GM12878 (cell line): Measurements from ENCODE around the gene BTBD7. TPM values are rescaled to one million over a fixed set of nuclear protein-coding genes. Genes with fewer than 3 reads are reported as not detected.
A peak's percentile ranks its signal among the peaks of the same experiment; 100 is the strongest.

ENCODE experiments used
- BACH1 ChIP-seq: fragments of 450-650 bp; IDR thresholded peaks from 2 replicates; pipeline ENCODE4 v1.6.1; 2017; ENCODE audit warnings: mild to moderate bottlenecking, borderline replicate concordance
- BCL11A ChIP-seq: IDR thresholded peaks from 2 replicates; pipeline ENCODE4 v1.6.1; 2011; ENCODE audit warnings: low read depth, low read length
- BMI1 ChIP-seq: fragments of 450-650 bp; IDR thresholded peaks from 2 replicates; pipeline ENCODE4 v1.6.1; 2016; ENCODE audit warnings: mild to moderate bottlenecking, moderate library complexity, borderline replicate concordance
- CBFB ChIP-seq: IDR thresholded peaks from 2 replicates; pipeline ENCODE4 v1.6.1; 2016; ENCODE audit warnings: antibody characterized with exemption, low read depth
- EGR1 ChIP-seq, 2 experiments: IDR thresholded peaks; 1 replicate in 1 of 2; 2 replicates in 1 of 2; pipeline ENCODE4 v1.6.1; 2011 to 2012; ENCODE audit warnings: low read depth in 2 of 2, low read length in 2 of 2, borderline replicate concordance in 1 of 2, mild to moderate bottlenecking in 1 of 2, moderate library complexity in 1 of 2
- FOXM1 ChIP-seq: IDR thresholded peaks from 2 replicates; pipeline ENCODE4 v1.6.1; 2012; ENCODE audit warnings: low read depth, mild to moderate bottlenecking, inconsistent platforms, low read length, moderate library complexity
- KDM1A ChIP-seq: fragments of 200-600 bp; sonication (generic); IDR thresholded peaks from 2 replicates; pipeline ENCODE4 v1.6.1; 2016; ENCODE audit warnings: borderline replicate concordance
- SPI1 ChIP-seq: IDR thresholded peaks from 2 replicates; pipeline ENCODE4 v1.6.1; 2011; ENCODE audit warnings: low read depth, mild to moderate bottlenecking, low read length, moderate library complexity, borderline replicate concordance; ENCODE audit not compliant: insufficient read depth
- TBL1XR1 ChIP-seq: IDR thresholded peaks from 2 replicates; pipeline ENCODE4 v1.6.1; 2012; ENCODE audit warnings: low read depth, low read length, improper control_type of control experiment
- WRNIP1 ChIP-seq: IDR thresholded peaks from 2 replicates; pipeline ENCODE4 v1.6.1; 2011; ENCODE audit warnings: low read depth, low read length, improper control_type of control experiment, borderline replicate concordance
- YY1 ChIP-seq: IDR thresholded peaks from 2 replicates; pipeline ENCODE4 v1.6.1; 2011; ENCODE audit warnings: low read depth, mild to moderate bottlenecking, low read length
- polyA plus RNA-seq, 11 experiments: library from polyadenylated mRNA; depleted of rRNA in 4 of 11; unstranded in 6 of 11; stranded (reverse) in 5 of 11; fragments of >200 nt; fragmentation: Nextera tagmentation in 4 of 11; fragmentation: Illumina TruSeq in 1 of 11; extraction: Ambion mirVana in 4 of 11; extraction: Trizol in 1 of 11; gene quantifications; 1 replicate in 1 of 11; 2 replicates in 10 of 11; pipeline versions ENCODE4 v1.2.1 to v1.2.3, GENCODE V29; 2011 to 2016; ENCODE audit warnings: inconsistent platforms in 2 of 11, missing spikeins in 2 of 11, low read depth in 1 of 11
- total RNA-seq, 4 experiments: library from RNA; depleted of rRNA in 3 of 4; stranded (reverse); fragments of >200 nt in 3 of 4; fragmentation: Illumina TruSeq in 1 of 4; extraction: Trizol in 1 of 4; gene quantifications; 2 replicates each; pipeline versions ENCODE4 v1.2.1 to v1.2.3, GENCODE V29; 2013 to 2021
- TF ChIP-seq, protein P1 (sequence below): fragments of 450-650 bp; IDR thresholded peaks from 2 replicates; pipeline ENCODE4 v1.6.1; 2018; ENCODE audit warnings: mild to moderate bottlenecking, low read depth, moderate library complexity; ENCODE audit not compliant: partially characterized antibody
- TF ChIP-seq, protein P2 (sequence below): fragments of 450-650 bp; IDR thresholded peaks from 2 replicates; pipeline ENCODE4 v1.6.1; 2016; ENCODE audit warnings: mild to moderate bottlenecking
- TF ChIP-seq, protein P3 (sequence below): IDR thresholded peaks from 2 replicates; pipeline ENCODE4 v1.6.1; 2012; ENCODE audit warnings: mild to moderate bottlenecking, low read depth, low read length
- TF ChIP-seq, protein P4 (sequence below): fragments of 450-650 bp; formaldehyde crosslinking; IDR thresholded peaks from 2 replicates; pipeline ENCODE4 v1.4.0; 2020; ENCODE audit warnings: mild to moderate bottlenecking, moderate library complexity
- TF ChIP-seq, protein P5 (sequence below): fragments of 450-650 bp; IDR thresholded peaks from 2 replicates; pipeline ENCODE4 v1.6.1; 2017; ENCODE audit warnings: borderline replicate concordance

BTBD7 gene
- total and polyA plus RNA-seq, 10 of the 15 experiments (the other 5 are each of a cell fraction or from before 2014, with no cell fraction given): 3.6 to 17.0 (median 9.6) TPM

DNA sequence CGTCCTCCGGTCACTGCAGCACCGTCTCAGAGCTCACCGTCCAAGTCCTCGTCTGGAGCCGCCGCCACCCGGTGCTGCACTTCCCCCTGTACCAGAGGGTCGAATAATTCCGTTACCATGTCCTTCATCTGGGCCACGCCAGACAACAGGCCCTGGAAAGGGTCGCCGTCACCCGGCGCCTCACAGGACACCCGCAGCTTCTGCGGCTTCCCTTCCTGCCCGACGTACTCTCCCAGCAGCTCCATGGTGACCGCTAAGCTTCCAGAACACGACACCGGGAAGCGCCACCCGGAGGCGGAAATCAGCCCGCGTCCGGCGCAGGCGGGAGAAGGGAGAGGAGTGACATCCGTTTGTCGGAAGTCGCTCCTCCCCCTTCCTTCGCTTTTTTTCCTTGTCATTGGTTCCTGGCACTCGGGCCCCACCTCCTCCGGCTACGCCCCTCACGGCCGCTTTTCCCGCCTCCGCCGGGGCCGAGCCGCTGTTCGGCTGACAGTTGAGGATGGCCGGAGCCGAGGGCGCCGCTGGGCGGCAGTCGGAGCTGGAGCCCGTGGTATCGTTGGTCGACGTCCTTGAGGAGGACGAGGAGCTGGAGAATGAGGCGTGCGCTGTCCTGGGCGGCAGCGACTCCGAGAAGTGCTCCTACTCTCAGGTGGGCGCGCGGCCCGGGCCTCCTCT, 125.9 kb downstream of the BTBD7 start, which contains the start of the genes GON7 and UBR7 (continued):
- no peak for TF ChIP-seq BMI1
- TF ChIP-seq SPI1: peak; percentile 65; the same call in 1 of the 2 replicates
- TF ChIP-seq, protein P1, sequence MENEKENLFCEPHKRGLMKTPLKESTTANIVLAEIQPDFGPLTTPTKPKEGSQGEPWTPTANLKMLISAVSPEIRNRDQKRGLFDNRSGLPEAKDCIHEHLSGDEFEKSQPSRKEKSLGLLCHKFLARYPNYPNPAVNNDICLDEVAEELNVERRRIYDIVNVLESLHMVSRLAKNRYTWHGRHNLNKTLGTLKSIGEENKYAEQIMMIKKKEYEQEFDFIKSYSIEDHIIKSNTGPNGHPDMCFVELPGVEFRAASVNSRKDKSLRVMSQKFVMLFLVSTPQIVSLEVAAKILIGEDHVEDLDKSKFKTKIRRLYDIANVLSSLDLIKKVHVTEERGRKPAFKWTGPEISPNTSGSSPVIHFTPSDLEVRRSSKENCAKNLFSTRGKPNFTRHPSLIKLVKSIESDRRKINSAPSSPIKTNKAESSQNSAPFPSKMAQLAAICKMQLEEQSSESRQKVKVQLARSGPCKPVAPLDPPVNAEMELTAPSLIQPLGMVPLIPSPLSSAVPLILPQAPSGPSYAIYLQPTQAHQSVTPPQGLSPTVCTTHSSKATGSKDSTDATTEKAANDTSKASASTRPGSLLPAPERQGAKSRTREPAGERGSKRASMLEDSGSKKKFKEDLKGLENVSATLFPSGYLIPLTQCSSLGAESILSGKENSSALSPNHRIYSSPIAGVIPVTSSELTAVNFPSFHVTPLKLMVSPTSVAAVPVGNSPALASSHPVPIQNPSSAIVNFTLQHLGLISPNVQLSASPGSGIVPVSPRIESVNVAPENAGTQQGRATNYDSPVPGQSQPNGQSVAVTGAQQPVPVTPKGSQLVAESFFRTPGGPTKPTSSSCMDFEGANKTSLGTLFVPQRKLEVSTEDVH: peak; percentile 90
- TF ChIP-seq, protein P2, sequence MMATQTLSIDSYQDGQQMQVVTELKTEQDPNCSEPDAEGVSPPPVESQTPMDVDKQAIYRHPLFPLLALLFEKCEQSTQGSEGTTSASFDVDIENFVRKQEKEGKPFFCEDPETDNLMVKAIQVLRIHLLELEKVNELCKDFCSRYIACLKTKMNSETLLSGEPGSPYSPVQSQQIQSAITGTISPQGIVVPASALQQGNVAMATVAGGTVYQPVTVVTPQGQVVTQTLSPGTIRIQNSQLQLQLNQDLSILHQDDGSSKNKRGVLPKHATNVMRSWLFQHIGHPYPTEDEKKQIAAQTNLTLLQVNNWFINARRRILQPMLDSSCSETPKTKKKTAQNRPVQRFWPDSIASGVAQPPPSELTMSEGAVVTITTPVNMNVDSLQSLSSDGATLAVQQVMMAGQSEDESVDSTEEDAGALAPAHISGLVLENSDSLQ: peak; percentile 94
- peak in 1 of 2 experiments; percentile 37; a peak in 1 of 3 replicates for TF ChIP-seq EGR1 (IDR thresholded peaks at IDR 0.05; ENCODE audit: borderline replicate concordance in 1 of 2, low read depth in 2 of 2, low read length in 2 of 2)
- no peak; the same call in none of the 2 replicates for TF ChIP-seq YY1
- TF ChIP-seq WRNIP1: no peak
- TF ChIP-seq, protein P3, sequence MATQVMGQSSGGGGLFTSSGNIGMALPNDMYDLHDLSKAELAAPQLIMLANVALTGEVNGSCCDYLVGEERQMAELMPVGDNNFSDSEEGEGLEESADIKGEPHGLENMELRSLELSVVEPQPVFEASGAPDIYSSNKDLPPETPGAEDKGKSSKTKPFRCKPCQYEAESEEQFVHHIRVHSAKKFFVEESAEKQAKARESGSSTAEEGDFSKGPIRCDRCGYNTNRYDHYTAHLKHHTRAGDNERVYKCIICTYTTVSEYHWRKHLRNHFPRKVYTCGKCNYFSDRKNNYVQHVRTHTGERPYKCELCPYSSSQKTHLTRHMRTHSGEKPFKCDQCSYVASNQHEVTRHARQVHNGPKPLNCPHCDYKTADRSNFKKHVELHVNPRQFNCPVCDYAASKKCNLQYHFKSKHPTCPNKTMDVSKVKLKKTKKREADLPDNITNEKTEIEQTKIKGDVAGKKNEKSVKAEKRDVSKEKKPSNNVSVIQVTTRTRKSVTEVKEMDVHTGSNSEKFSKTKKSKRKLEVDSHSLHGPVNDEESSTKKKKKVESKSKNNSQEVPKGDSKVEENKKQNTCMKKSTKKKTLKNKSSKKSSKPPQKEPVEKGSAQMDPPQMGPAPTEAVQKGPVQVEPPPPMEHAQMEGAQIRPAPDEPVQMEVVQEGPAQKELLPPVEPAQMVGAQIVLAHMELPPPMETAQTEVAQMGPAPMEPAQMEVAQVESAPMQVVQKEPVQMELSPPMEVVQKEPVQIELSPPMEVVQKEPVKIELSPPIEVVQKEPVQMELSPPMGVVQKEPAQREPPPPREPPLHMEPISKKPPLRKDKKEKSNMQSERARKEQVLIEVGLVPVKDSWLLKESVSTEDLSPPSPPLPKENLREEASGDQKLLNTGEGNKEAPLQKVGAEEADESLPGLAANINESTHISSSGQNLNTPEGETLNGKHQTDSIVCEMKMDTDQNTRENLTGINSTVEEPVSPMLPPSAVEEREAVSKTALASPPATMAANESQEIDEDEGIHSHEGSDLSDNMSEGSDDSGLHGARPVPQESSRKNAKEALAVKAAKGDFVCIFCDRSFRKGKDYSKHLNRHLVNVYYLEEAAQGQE: 0 out of 2 replicates have a peak, but pooled peaks have one; percentile 11
- TF ChIP-seq CBFB: peak; percentile 83
- TF ChIP-seq, protein P4, sequence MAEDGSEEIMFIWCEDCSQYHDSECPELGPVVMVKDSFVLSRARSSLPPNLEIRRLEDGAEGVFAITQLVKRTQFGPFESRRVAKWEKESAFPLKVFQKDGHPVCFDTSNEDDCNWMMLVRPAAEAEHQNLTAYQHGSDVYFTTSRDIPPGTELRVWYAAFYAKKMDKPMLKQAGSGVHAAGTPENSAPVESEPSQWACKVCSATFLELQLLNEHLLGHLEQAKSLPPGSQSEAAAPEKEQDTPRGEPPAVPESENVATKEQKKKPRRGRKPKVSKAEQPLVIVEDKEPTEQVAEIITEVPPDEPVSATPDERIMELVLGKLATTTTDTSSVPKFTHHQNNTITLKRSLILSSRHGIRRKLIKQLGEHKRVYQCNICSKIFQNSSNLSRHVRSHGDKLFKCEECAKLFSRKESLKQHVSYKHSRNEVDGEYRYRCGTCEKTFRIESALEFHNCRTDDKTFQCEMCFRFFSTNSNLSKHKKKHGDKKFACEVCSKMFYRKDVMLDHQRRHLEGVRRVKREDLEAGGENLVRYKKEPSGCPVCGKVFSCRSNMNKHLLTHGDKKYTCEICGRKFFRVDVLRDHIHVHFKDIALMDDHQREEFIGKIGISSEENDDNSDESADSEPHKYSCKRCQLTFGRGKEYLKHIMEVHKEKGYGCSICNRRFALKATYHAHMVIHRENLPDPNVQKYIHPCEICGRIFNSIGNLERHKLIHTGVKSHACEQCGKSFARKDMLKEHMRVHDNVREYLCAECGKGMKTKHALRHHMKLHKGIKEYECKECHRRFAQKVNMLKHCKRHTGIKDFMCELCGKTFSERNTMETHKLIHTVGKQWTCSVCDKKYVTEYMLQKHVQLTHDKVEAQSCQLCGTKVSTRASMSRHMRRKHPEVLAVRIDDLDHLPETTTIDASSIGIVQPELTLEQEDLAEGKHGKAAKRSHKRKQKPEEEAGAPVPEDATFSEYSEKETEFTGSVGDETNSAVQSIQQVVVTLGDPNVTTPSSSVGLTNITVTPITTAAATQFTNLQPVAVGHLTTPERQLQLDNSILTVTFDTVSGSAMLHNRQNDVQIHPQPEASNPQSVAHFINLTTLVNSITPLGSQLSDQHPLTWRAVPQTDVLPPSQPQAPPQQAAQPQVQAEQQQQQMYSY (CRISPR knock-in tag): no peak
- TF ChIP-seq TBL1XR1: no peak
- no peak for TF ChIP-seq FOXM1
- no peak for TF ChIP-seq BCL11A
- peak; percentile 51; the same call in 1 of the 2 replicates for TF ChIP-seq BACH1
- no peak for TF ChIP-seq KDM1A
- TF ChIP-seq, protein P5, sequence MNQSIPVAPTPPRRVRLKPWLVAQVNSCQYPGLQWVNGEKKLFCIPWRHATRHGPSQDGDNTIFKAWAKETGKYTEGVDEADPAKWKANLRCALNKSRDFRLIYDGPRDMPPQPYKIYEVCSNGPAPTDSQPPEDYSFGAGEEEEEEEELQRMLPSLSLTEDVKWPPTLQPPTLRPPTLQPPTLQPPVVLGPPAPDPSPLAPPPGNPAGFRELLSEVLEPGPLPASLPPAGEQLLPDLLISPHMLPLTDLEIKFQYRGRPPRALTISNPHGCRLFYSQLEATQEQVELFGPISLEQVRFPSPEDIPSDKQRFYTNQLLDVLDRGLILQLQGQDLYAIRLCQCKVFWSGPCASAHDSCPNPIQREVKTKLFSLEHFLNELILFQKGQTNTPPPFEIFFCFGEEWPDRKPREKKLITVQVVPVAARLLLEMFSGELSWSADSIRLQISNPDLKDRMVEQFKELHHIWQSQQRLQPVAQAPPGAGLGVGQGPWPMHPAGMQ: no peak
